Immature natural killer cell (primary cell): ENCODE data around the gene MON1A. TPM values are rescaled to one million over a fixed set of nuclear protein-coding genes. Genes with fewer than 3 reads are reported as not detected.

Source experiments
- DNase-seq, 3 donors: peaks; one replicate each; pipeline ENCODE4 v3.0.0; 2022; ENCODE audit warnings: mixed read lengths in 1 of 3
- H3K27ac Mint-ChIP-seq, 6 donors: one replicate each; pipeline ENCODE4 v1.8.0; 2020; ENCODE audit warnings: mixed read lengths in 6 of 6, mild to moderate bottlenecking in 5 of 6, inconsistent platforms in 4 of 6, moderate library complexity in 3 of 6
- H3K27me3 Mint-ChIP-seq, 3 donors: one replicate each; pipeline ENCODE4 v1.8.0; 2020 to 2021; ENCODE audit warnings: low read depth in 3 of 3, mild to moderate bottlenecking in 3 of 3, mixed read lengths in 3 of 3, moderate library complexity in 3 of 3, inconsistent platforms in 1 of 3
- H3K36me3 Mint-ChIP-seq, 3 donors: one replicate each; pipeline ENCODE4 v1.8.0; 2020; ENCODE audit warnings: mixed read lengths in 3 of 3, inconsistent platforms in 2 of 3, mild to moderate bottlenecking in 2 of 3
- H3K4me1 Mint-ChIP-seq, 2 donors: one replicate each; pipeline ENCODE4 v1.8.0; 2020; ENCODE audit warnings: inconsistent platforms in 2 of 2, mild to moderate bottlenecking in 2 of 2, mixed read lengths in 2 of 2, moderate library complexity in 1 of 2
- H3K4me3 Mint-ChIP-seq, 5 donors: one replicate each; pipeline ENCODE4 v1.8.0; 2020; ENCODE audit warnings: mild to moderate bottlenecking in 5 of 5, mixed read lengths in 5 of 5, inconsistent platforms in 3 of 5, moderate library complexity in 3 of 5
- H3K9me3 Mint-ChIP-seq, 6 donors: one replicate each; pipeline ENCODE4 v1.8.0; 2020; ENCODE audit warnings: mild to moderate bottlenecking in 6 of 6, mixed read lengths in 6 of 6, inconsistent platforms in 4 of 6, moderate library complexity in 3 of 6
- polyA plus RNA-seq, 3 donors: library from polyadenylated mRNA; unstranded; fragments of 300-500 nt; fragmentation: Illumina TruSeq; gene quantifications; one replicate each; pipeline ENCODE4 v1.2.3, GENCODE V29; 2021

MON1A gene
- polyA plus RNA-seq, 3 donors from 2014 or later, result 11.5 to 24.0 (median 12.1) TPM

- Mint-ChIP-seq H3K4me3 (peak overlapping the region in 3 of 5 donors; percentile 11 to 27 (median 21)), H3K9me3 (no peaks in the 10 kb centered on the region), H3K4me1 (peaks cover 0 to 2% of the 10 kb centered on the region in 2 donors), H3K36me3 (no peaks in the 10 kb centered on the region), H3K27me3 (peaks cover 5 to 12% (median 9%) of the 10 kb centered on the region in 3 donors), H3K27ac (no peak overlapping the region)
- DNase-seq, result no peak
These were observed 60.6 kb downstream of the MON1A start for GRCh38 chr3:49868862-49869466.

DNA sequence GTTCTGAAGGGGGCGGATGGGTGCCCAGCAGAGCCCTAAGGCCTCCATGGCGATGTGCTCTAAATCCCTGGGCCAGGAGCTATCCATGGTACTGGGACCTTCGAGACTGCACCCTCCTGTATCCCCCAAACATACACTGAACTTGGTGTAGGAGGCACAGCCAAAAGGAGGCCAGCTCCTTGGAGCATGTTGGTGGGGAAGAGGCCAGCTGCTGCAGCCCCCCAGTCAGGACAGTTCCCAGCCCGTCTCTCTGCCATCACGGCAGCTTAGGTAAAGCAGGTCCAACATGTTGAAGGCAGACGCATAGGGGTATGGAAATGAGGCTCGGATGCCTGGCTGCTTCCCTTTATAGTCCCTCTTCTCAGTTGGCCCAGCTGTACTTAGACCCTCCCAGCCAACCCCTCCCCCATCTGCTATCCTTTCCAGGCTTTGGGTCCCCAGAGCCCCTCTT, 61.7 kb downstream of the MON1A start:
- no peaks in the 10 kb centered on the region for H3K36me3 Mint-ChIP-seq
- H3K27me3 Mint-ChIP-seq, result peaks cover 5 to 12% (median 11%) of the 10 kb centered on the region in 3 donors
- H3K4me3 Mint-ChIP-seq, result peak overlapping the region in 2 of 5 donors; percentile 16 to 32
- H3K4me1 Mint-ChIP-seq, result peaks cover 0 to 2% of the 10 kb centered on the region in 2 donors
- no peak for DNase-seq
- H3K9me3 Mint-ChIP-seq, result no peaks in the 10 kb centered on the region
- no peak overlapping the region for H3K27ac Mint-ChIP-seq

DNA sequence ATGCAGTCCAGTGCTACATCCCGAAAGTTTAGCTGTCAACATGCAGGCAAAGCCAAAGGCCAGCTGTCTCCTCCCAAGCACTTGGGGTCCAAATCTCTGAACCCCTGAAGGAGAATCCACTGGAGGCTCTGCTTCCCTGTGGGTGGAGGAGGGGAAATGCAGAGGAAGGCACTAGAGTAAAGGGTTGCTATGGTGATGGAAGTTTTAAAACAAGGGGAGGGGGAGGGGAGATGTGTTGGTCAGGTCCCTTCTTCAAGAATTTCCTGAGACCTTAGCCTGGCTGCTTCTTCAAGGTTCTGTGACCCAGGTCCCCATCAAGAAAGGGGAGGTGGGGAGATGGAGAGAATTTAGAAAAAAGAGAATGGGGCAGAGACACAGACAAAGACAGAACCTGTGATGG, 62.2 kb downstream of the MON1A start:
- Mint-ChIP-seq H3K4me1 (peaks cover 0 to 2% of the 10 kb centered on the region in 2 donors), H3K27me3 (peaks cover 5 to 12% (median 11%) of the 10 kb centered on the region in 3 donors), H3K27ac (no peak overlapping the region), H3K4me3 (no peak overlapping the region), H3K36me3 (no peaks in the 10 kb centered on the region), H3K9me3 (no peaks in the 10 kb centered on the region)
- no peak for DNase-seq

DNA sequence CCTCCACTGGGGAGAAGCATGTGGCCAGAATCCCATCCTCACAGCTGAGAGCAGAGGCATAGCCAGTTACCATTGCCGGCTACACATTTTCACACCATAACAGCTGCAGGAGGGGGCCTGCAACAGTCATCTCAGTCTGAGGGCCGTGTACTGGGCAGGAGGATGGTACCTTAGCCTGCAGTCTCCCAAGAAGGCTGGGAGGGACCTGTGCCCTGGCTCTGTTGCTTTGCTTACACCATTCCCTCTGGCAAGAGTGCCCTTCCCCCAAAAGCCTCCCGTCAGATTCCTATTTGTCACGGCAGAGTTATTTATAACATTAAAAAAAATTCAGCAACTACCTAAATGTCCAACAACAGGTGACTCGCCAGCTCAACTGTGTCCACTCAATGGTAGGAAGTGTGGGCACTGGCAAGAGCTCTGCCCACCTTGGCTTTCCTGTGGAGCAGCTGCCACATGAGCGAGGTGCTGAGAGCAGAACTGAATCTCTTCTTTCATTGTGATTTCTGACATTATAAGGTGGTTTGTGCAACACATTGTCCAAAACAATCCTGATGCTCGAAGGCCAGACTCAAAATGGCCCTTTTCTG, 64.3 kb downstream of the MON1A start:
- no peaks in the 10 kb centered on the region for H3K9me3 Mint-ChIP-seq
- no peaks in the 10 kb centered on the region for H3K36me3 Mint-ChIP-seq
- no peak for DNase-seq
- H3K4me3 Mint-ChIP-seq, result no peak overlapping the region
- no peak overlapping the region for H3K27ac Mint-ChIP-seq
- peaks cover 5 to 11% (median 9%) of the 10 kb centered on the region in 3 donors for H3K27me3 Mint-ChIP-seq
- peaks cover 0 to 2% of the 10 kb centered on the region in 2 donors for H3K4me1 Mint-ChIP-seq

DNA sequence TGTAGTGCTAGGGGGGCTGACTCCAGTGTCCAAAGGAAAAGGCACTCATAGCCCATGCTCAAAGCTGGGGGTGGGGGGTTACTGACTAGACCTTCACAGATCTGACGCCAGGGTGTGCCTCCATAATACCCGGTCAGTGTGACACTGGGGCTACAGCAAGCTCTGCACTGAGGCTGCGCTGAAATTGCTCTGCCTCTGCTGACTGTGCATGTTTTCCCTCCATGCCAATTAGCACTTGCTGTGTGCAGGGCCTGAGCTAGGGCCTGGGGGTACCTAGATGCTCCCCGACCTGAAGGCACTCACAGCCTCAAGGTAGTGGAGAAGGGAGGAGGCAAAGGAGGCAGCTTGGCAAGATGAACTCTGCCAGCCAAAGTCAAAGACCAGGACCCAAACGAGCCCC, 65.1 kb downstream of the MON1A start:
- peaks cover 0 to 2% of the 10 kb centered on the region in 2 donors for H3K4me1 Mint-ChIP-seq
- no peak overlapping the region for H3K4me3 Mint-ChIP-seq
- H3K36me3 Mint-ChIP-seq, result no peaks in the 10 kb centered on the region
- H3K27ac Mint-ChIP-seq, result no peak overlapping the region
- H3K9me3 Mint-ChIP-seq, result no peaks in the 10 kb centered on the region
- DNase-seq, result no peak
- H3K27me3 Mint-ChIP-seq, result peaks cover 5 to 11% (median 9%) of the 10 kb centered on the region in 3 donors

GRCh38 chr3:49859576-49860305, 69.9 kb downstream of the MON1A start:
- Mint-ChIP-seq H3K4me3 (no peak overlapping the region), H3K27ac (no peak overlapping the region), H3K4me1 (peaks cover 11 to 13% of the 10 kb centered on the region in 2 donors), H3K27me3 (peaks cover 2 to 4% (median 2%) of the 10 kb centered on the region in 3 donors), H3K36me3 (no peaks in the 10 kb centered on the region), H3K9me3 (no peaks in the 10 kb centered on the region)
- no peak for DNase-seq

Other genes starting within 250 kb of the MON1A start
- gene MST1, start 240.3 kb downstream of the MON1A start, polyA plus RNA-seq, result 1 to 10 TPM in 1 of 3 donors, under 1 TPM in 1, not detected in 1; 0.19 to 1.3 TPM
- 10 to 100 TPM in 2 of 3 donors, 1 to 10 TPM in 1; 2.6 to 27.1 (median 11.8) TPM for gene RNF123, start 240.3 kb downstream of the MON1A start, polyA plus RNA-seq
- gene AMIGO3, start 210.1 kb downstream of the MON1A start, polyA plus RNA-seq, result 1 to 10 TPM in 2 of 3 donors, not detected in 1; 1.5 to 1.7 TPM
- 10 to 100 TPM; 13.5 to 35.2 (median 32.5) TPM for gene GMPPB, start 205.9 kb downstream of the MON1A start, polyA plus RNA-seq
- 10 to 100 TPM; 18.2 to 43.6 (median 23.7) TPM for gene IP6K1, start 143.3 kb downstream of the MON1A start, polyA plus RNA-seq
- not detected for gene CDHR4, start 129.9 kb downstream of the MON1A start, polyA plus RNA-seq
- 1 to 10 TPM in 1 of 3 donors, not detected in 2; 1.2 TPM for gene INKA1, start 126.5 kb downstream of the MON1A start, polyA plus RNA-seq
- gene UBA7, start 115.9 kb downstream of the MON1A start, polyA plus RNA-seq, result 10 to 100 TPM; 28.5 to 72.6 (median 54.7) TPM
- gene TRAIP, start 73.2 kb downstream of the MON1A start, polyA plus RNA-seq, result 1 to 10 TPM in 2 of 3 donors, not detected in 1; 1.4 to 1.5 TPM
- gene CAMKV, start 59.9 kb downstream of the MON1A start, polyA plus RNA-seq, result not detected
- 1 to 10 TPM in 1 of 3 donors, under 1 TPM in 1, not detected in 1; 0.68 to 1.1 TPM for gene MST1R, start 25.9 kb downstream of the MON1A start, polyA plus RNA-seq
- 10 to 100 TPM in 2 of 3 donors, 1 to 10 TPM in 1; 7.5 to 39.7 (median 19.2) TPM for gene RBM6, start 10.3 kb upstream of the MON1A start, polyA plus RNA-seq
- gene RBM5, start 159.1 kb upstream of the MON1A start, polyA plus RNA-seq, result 10 to 100 TPM; 15.5 to 40.7 (median 21.4) TPM
- gene SEMA3F, start 225.5 kb upstream of the MON1A start, polyA plus RNA-seq, result not detected